Right ventricle myocardium inferior (tissue), 1 donor: Measurements from ENCODE around the gene ZFYVE19. TPM values are rescaled to one million over a fixed set of nuclear protein-coding genes. Genes with fewer than 3 reads are reported as not detected.
"Not testable (repeated sequence)": the region's sequence is repeated elsewhere in the genome, so short reads cannot be mapped to it uniquely, and the experiment has no call there.

Source experiments
- ATAC-seq: fragments of 200-7000 bp; cut with Tn5 transposase; one replicate; pipeline ENCODE4 v1.9.1; 2020; ENCODE audit warnings: mild to moderate bottlenecking, moderate library complexity
- DNase-seq: peaks from one replicate; pipeline ENCODE4 v3.0.0; 2021; ENCODE audit errors: missing footprints
- intact Hi-C: fragments of 100-400 bp; cut with DNase I; formaldehyde crosslinking; loops from one replicate; pipeline ENCODE4 v1.11.0; 2022
- total RNA-seq: library from RNA; stranded (reverse); fragmentation: NEBNext Ultra II Directional; extraction: Animal tissue kit (Norgen Biotek cat#: 25700); gene quantifications from one replicate; pipeline ENCODE4 v1.2.1, GENCODE V29; 2021
- donor health status: DM: no; HTN: yes; CAD: no; lungs with severe emphysema.

The ZFYVE19 gene
- total RNA-seq, 1 donor from 2014 or later = 27.6 TPM

- ATAC-seq, intact Hi-C loops, DNase-seq: not testable (repeated sequence)
These were observed 54.3 kb downstream of the ZFYVE19 start for GRCh38 chr15:40861147-40861546.

GRCh38 chr15:40863660-40864270 is 56.9 kb downstream of the ZFYVE19 start:
- no peak for ATAC-seq
- intact Hi-C loops = no loop called here
- no peak for DNase-seq

Other genes with a start within 250 kb of the ZFYVE19 start
- 15.6 TPM for gene CCDC32, start 242.0 kb upstream of the ZFYVE19 start, total RNA-seq
- 8.3 TPM for gene RPUSD2, start 237.8 kb upstream of the ZFYVE19 start, total RNA-seq
- 0.54 TPM for gene KNL1, start 212.8 kb upstream of the ZFYVE19 start, total RNA-seq
- 2.0 TPM for gene RAD51, start 111.9 kb upstream of the ZFYVE19 start, total RNA-seq
- 19.1 TPM for gene RMDN3, start 51.8 kb upstream of the ZFYVE19 start, total RNA-seq
- 8.1 TPM for gene GCHFR, start 43.0 kb upstream of the ZFYVE19 start, total RNA-seq
- gene C15orf62, start 37.1 kb upstream of the ZFYVE19 start, total RNA-seq = 0.24 TPM
- gene DNAJC17, start 384 bp downstream of the ZFYVE19 start, total RNA-seq = 19.7 TPM
- not detected for gene PPP1R14D, start 21.6 kb downstream of the ZFYVE19 start, total RNA-seq
- gene SPINT1, start 37.0 kb downstream of the ZFYVE19 start, total RNA-seq = 2.0 TPM
- gene RHOV, start 67.1 kb downstream of the ZFYVE19 start, total RNA-seq = not detected
- gene VPS18, start 87.4 kb downstream of the ZFYVE19 start, total RNA-seq = 20.6 TPM
- 11.1 TPM for gene DLL4, start 122.3 kb downstream of the ZFYVE19 start, total RNA-seq
- gene CHAC1, start 146.4 kb downstream of the ZFYVE19 start, total RNA-seq = 0.81 TPM